H1 (cell line): ENCODE measurements around the gene RRAD. TPM values are rescaled to one million over a fixed set of nuclear protein-coding genes. Genes with fewer than 3 reads are reported as not detected.

ENCODE experiments used
- CTCF ChIA-PET: fragments of 300-600 bp; sonication (Branson Sonifier 250); formaldehyde crosslinking; loops from one replicate; lab custom pipeline; 2021; ENCODE audit not compliant: partially characterized antibody; lab: Charles Lee
- POLR2A ChIA-PET: fragments of 300-600 bp; sonication (Branson Sonifier 250); formaldehyde crosslinking; loops from one replicate; lab custom pipeline; 2021; ENCODE audit warnings: inconsistent platforms; ENCODE audit not compliant: partially characterized antibody; lab: Charles Lee
- DNase-seq, 2 experiments: peaks; one replicate each; pipeline versions ENCODE4 v3.0.0 to v3.0.0-alpha.2; 2010 to 2022; ENCODE audit warnings: low spot score in 2 of 2, low read depth in 1 of 2, mixed read lengths in 1 of 2
- FAIRE-seq: peaks from 2 replicates; lab custom pipeline; 2011; peaks lifted over from hg19 to GRCh38; lab: Jason Lieb, UNC
- H2AFZ ChIP-seq: 2 replicates; pipeline ENCODE4 v1.8.1; 2012; ENCODE audit warnings: low read length, inconsistent platforms
- H2AK5ac ChIP-seq: 2 replicates; pipeline ENCODE4 v1.6.1; 2013; ENCODE audit warnings: low read depth, low read length
- H2BK120ac ChIP-seq: replicated peaks from 2 replicates; pipeline ENCODE3; 2013; ENCODE audit warnings: low read depth, low read length, inconsistent platforms
- H2BK12ac ChIP-seq: 2 replicates; pipeline ENCODE4 v1.6.1; 2013; ENCODE audit warnings: low read depth, low read length
- H2BK15ac ChIP-seq: 2 replicates; pipeline ENCODE4 v1.6.1; 2013; ENCODE audit warnings: low read length
- H2BK20ac ChIP-seq: 2 replicates; pipeline ENCODE4 v1.6.1; 2013; ENCODE audit warnings: low read length
- H2BK5ac ChIP-seq: 2 replicates; pipeline ENCODE4 v1.6.1; 2013; ENCODE audit warnings: low read depth, low read length
- H3K14ac ChIP-seq: 2 replicates; pipeline ENCODE4 v1.6.1; 2013; ENCODE audit warnings: inconsistent platforms; ENCODE audit not compliant: insufficient read length
- H3K18ac ChIP-seq: 2 replicates; pipeline ENCODE4 v1.6.1; 2013; ENCODE audit warnings: low read length; ENCODE audit errors: extremely low read depth
- H3K23ac ChIP-seq: 2 replicates; pipeline ENCODE4 v1.6.1; 2013; ENCODE audit warnings: inconsistent platforms; ENCODE audit not compliant: insufficient read length
- H3K23me2 ChIP-seq: 2 replicates; pipeline ENCODE4 v1.6.1; 2013; ENCODE audit warnings: low read depth, low read length
- H3K27ac ChIP-seq: 2 replicates; pipeline ENCODE4 v1.6.1; 2011; ENCODE audit warnings: low read depth, low read length, inconsistent platforms
- H3K27me3 ChIP-seq, 4 experiments: replicated peaks in 1 of 4; 1 replicate in 1 of 4; 2 replicates in 3 of 4; pipeline versions ENCODE4 v1.6.1 to v1.8.1; 2011 to 2013; ENCODE audit warnings: low read length in 3 of 4, mild to moderate bottlenecking in 3 of 4, inconsistent platforms in 2 of 4, mixed read lengths in 2 of 4, moderate library complexity in 1 of 4; ENCODE audit not compliant: control insufficient read depth in 3 of 4, insufficient read depth in 3 of 4; ENCODE audit errors: extremely low read depth in 1 of 4
- H3K36me3 ChIP-seq, 4 experiments: 2 replicates each; pipeline versions ENCODE4 v1.6.1 to v1.8.1; 2011 to 2013; ENCODE audit warnings: mild to moderate bottlenecking in 4 of 4, low read length in 3 of 4, moderate library complexity in 2 of 4, control low read depth in 1 of 4, inconsistent platforms in 1 of 4; ENCODE audit not compliant: insufficient read depth in 4 of 4, control insufficient read depth in 2 of 4
- H3K4ac ChIP-seq: replicated peaks from 2 replicates; pipeline ENCODE3; 2013; ENCODE audit warnings: low read length, low read depth, mixed read lengths, inconsistent platforms; ENCODE audit not compliant: insufficient read length
- H3K4me1 ChIP-seq, 4 experiments: replicated peaks in 1 of 4; 1 replicate in 1 of 4; 2 replicates in 3 of 4; pipeline versions ENCODE4 v1.6.1 to v1.8.1; 2011 to 2013; ENCODE audit warnings: low read length in 3 of 4, inconsistent platforms in 2 of 4, mixed read lengths in 1 of 4; ENCODE audit not compliant: insufficient read depth in 4 of 4, control insufficient read depth in 3 of 4
- H3K4me2 ChIP-seq, 2 experiments: 2 replicates each; pipeline versions ENCODE4 v1.6.1 to v1.8.1; 2011 to 2013; ENCODE audit warnings: low read depth in 2 of 2, low read length in 2 of 2, control low read depth in 1 of 2, inconsistent platforms in 1 of 2, mild to moderate bottlenecking in 1 of 2; ENCODE audit not compliant: insufficient read depth in 1 of 2
- H3K4me3 ChIP-seq, 4 experiments: fragments of 200-600, 300-600 bp in 1 of 4; sonication (generic), shearing (Covaris generic), sonication (Bioruptor Twin) in 1 of 4; 2 replicates each; pipeline versions ENCODE4 v1.5.1 to v1.8.1; 2011 to 2016; ENCODE audit warnings: low read length in 4 of 4, low read depth in 3 of 4, control low read depth in 2 of 4, inconsistent platforms in 2 of 4, mild to moderate bottlenecking in 2 of 4, mixed read lengths in 1 of 4, moderate library complexity in 1 of 4; ENCODE audit not compliant: insufficient read depth in 2 of 4; ENCODE audit errors: extremely low read depth in 1 of 4
- H3K56ac ChIP-seq: replicated peaks from 2 replicates; pipeline ENCODE3; 2013; ENCODE audit warnings: low read depth, mild to moderate bottlenecking, mixed read lengths, low read length, inconsistent platforms; ENCODE audit not compliant: insufficient read length
- H3K79me1 ChIP-seq: 2 replicates; pipeline ENCODE4 v1.6.1; 2013; ENCODE audit warnings: low read depth, low read length, control low read depth
- H3K79me2 ChIP-seq, 2 experiments: 2 replicates each; pipeline versions ENCODE4 v1.6.1 to v1.8.1; 2012 to 2013; ENCODE audit warnings: low read length in 2 of 2, mild to moderate bottlenecking in 2 of 2, inconsistent platforms in 1 of 2; ENCODE audit not compliant: insufficient read depth in 2 of 2, control insufficient read depth in 1 of 2
- H3K9ac ChIP-seq, 4 experiments: replicated peaks in 1 of 4; 1 replicate in 1 of 4; 2 replicates in 3 of 4; pipeline versions ENCODE4 v1.6.1 to v1.8.1; 2011 to 2013; ENCODE audit warnings: low read depth in 3 of 4, low read length in 3 of 4, control low read depth in 2 of 4, mild to moderate bottlenecking in 2 of 4, moderate library complexity in 2 of 4, inconsistent platforms in 1 of 4; ENCODE audit errors: extremely low read depth in 1 of 4
- H3K9me3 ChIP-seq, 2 experiments: 2 replicates each; pipeline versions ENCODE4 v1.6.1 to v1.8.1; 2012 to 2013; ENCODE audit warnings: mild to moderate bottlenecking in 2 of 2, moderate library complexity in 2 of 2, control low read depth in 1 of 2, inconsistent platforms in 1 of 2, low read depth in 1 of 2, low read length in 1 of 2, mixed read lengths in 1 of 2; ENCODE audit not compliant: insufficient read depth in 2 of 2
- H4K20me1 ChIP-seq, 2 experiments: replicated peaks in 1 of 2; 2 replicates each; pipeline versions ENCODE3 to v1.8.1; 2011 to 2013; ENCODE audit warnings: inconsistent platforms in 2 of 2, low read length in 2 of 2, mild to moderate bottlenecking in 1 of 2; ENCODE audit not compliant: insufficient read depth in 2 of 2, control insufficient read depth in 1 of 2
- H4K5ac ChIP-seq: 2 replicates; pipeline ENCODE4 v1.6.1; 2013; ENCODE audit warnings: low read length, low read depth, mixed read lengths, inconsistent platforms; ENCODE audit not compliant: insufficient read length
- H4K8ac ChIP-seq: 2 replicates; pipeline ENCODE4 v1.8.0; 2013; ENCODE audit warnings: mild to moderate bottlenecking, moderate library complexity, low read length, inconsistent platforms; ENCODE audit not compliant: insufficient read depth; ENCODE audit errors: extremely low read depth
- H4K91ac ChIP-seq: replicated peaks from 2 replicates; pipeline ENCODE3; 2013; ENCODE audit warnings: low read length, mixed read lengths, inconsistent platforms; ENCODE audit not compliant: insufficient read length
- ASH2L ChIP-seq: fragments of 200-600, 300-600 bp; sonication (generic); IDR thresholded peaks from one replicate; pipeline ENCODE4 v1.7.1; 2017; ENCODE audit warnings: low read length
- BRCA1 ChIP-seq: IDR thresholded peaks from 2 replicates; pipeline ENCODE4 v1.6.1; 2012; ENCODE audit warnings: low read depth, low read length, improper control_type of control experiment
- CHD1 ChIP-seq: IDR thresholded peaks from 2 replicates; pipeline ENCODE4 v1.6.1; 2012; ENCODE audit warnings: low read depth, low read length, improper control_type of control experiment
- CHD2 ChIP-seq: IDR thresholded peaks from 2 replicates; pipeline ENCODE4 v1.6.1; 2012; ENCODE audit warnings: low read length, improper control_type of control experiment
- KDM4A ChIP-seq: IDR thresholded peaks from one replicate; pipeline ENCODE4 v1.7.1; 2012; ENCODE audit warnings: low read depth, mild to moderate bottlenecking, moderate library complexity, low read length, inconsistent platforms; ENCODE audit not compliant: severe bottlenecking
- PHF8 ChIP-seq: fragments of 200-600 bp; sonication (generic); conservative IDR thresholded peaks from 2 replicates; pipeline ENCODE4 v1.7.1; 2012; ENCODE audit warnings: low read depth, mild to moderate bottlenecking, inconsistent platforms, low read length, moderate library complexity
- POLR2AphosphoS5 ChIP-seq: IDR thresholded peaks from 2 replicates; pipeline ENCODE4 v1.6.1; 2011; ENCODE audit warnings: low read depth, low read length
- RXRA ChIP-seq: IDR thresholded peaks from 2 replicates; pipeline ENCODE4 v1.6.1; 2011; ENCODE audit warnings: low read depth, mild to moderate bottlenecking, low read length, moderate library complexity; ENCODE audit not compliant: insufficient read depth
- SIN3A ChIP-seq, 2 experiments: IDR thresholded peaks in 1 of 2; conservative IDR thresholded peaks in 1 of 2; 2 replicates each; pipeline ENCODE4 v1.6.1; 2011 to 2012; ENCODE audit warnings: low read length in 2 of 2, improper control_type of control experiment in 1 of 2, low read depth in 1 of 2, mild to moderate bottlenecking in 1 of 2
- SUZ12 ChIP-seq: fragments of 200-600 bp; sonication (generic); IDR thresholded peaks from 2 replicates; pipeline ENCODE4 v1.6.1; 2012; ENCODE audit warnings: mild to moderate bottlenecking, inconsistent platforms, low read length, moderate library complexity, mixed read lengths
- WGBS, 2 experiments: shearing (Covaris generic) in 1 of 2; methylation state at CpG; one replicate each; pipeline versions ENCODE4 v1.1.6 to v1.1.7; 2013 to 2015; ENCODE audit warnings: low lambda C conversion rate in 2 of 2, mixed read lengths in 2 of 2, inconsistent platforms in 1 of 2, low coverage in 1 of 2, missing lambda C conversion rate in 1 of 2; ENCODE audit not compliant: insufficient replicate concordance in 2 of 2, insufficient coverage in 1 of 2, insufficient read length in 1 of 2; ENCODE audit errors: extremely low coverage in 1 of 2, missing lambda C conversion rate in 1 of 2; 5-methylcytosine and 5-hydroxymethylcytosine counted together
- polyA plus RNA-seq, 7 experiments: library from polyadenylated mRNA; depleted of rRNA in 3 of 7; stranded (reverse) in 5 of 7; unstranded in 2 of 7; fragments of >200 nt in 5 of 7; fragments of 200-250 nt in 2 of 7; gene quantifications; 1 replicate in 5 of 7; 2 replicates in 1 of 7; 4 replicates in 1 of 7; pipeline versions ENCODE4 v1.2.1 to v1.2.3, GENCODE V29; 2011 to 2013; ENCODE audit warnings: missing spikeins in 2 of 7, mixed read lengths in 2 of 7
- total RNA-seq: library from RNA; stranded (reverse); fragmentation: NEBNext Ultra II Directional; extraction: Animal tissue kit (Norgen Biotek cat#: 25700); gene quantifications from 2 replicates; pipeline ENCODE4 v1.2.1, GENCODE V29; 2021
- TF ChIP-seq, protein P1 (sequence below): IDR thresholded peaks from 2 replicates; pipeline ENCODE4 v1.6.1; 2011; ENCODE audit warnings: low read depth, mild to moderate bottlenecking, low read length; ENCODE audit not compliant: insufficient read depth

The RRAD gene
- total and polyA plus RNA-seq, 2 of the 8 experiments (the other 6 are each of a cell fraction or from before 2014, with no cell fraction given): 0.17 TPM; not detected in 1

GRCh38 chr16:66886321-66886720, 39.0 kb downstream of the RRAD start:
- Histone ChIP-seq H2BK15ac (no peak overlapping the region), H3K27me3 (no peaks in the 10 kb centered on the region), H4K5ac (no peak overlapping the region), H3K9me3 (no peaks in the 10 kb centered on the region), H3K79me1 (peaks cover 12% of the 10 kb centered on the region), H2AFZ (no peak overlapping the region), H2BK20ac (no peak overlapping the region), H3K14ac (no peak overlapping the region), H3K9ac (no peak overlapping the region), H2BK5ac (no peak overlapping the region), H3K23ac (no peak overlapping the region), H2BK12ac (no peak overlapping the region), H3K4ac (no peak overlapping the region), H2BK120ac (no peak overlapping the region), H3K79me2 (peaks cover 0 to 27% of the 10 kb centered on the region in 2 experiments; a peak in 3 of 4 replicates), H3K56ac (no peak overlapping the region), H3K4me2 (no peak overlapping the region), H4K8ac (no peak overlapping the region), H3K36me3 (peaks cover 10 to 34% (median 22%) of the 10 kb centered on the region in 4 experiments), H4K91ac (no peak overlapping the region), H3K4me3 (no peak overlapping the region), H3K18ac (no peak overlapping the region), H3K27ac (no peak overlapping the region), H3K23me2 (no peaks in the 10 kb centered on the region; the same call in 1 of the 2 replicates), H2AK5ac (no peak overlapping the region), H4K20me1 (peaks cover 7 to 19% of the 10 kb centered on the region in 2 experiments), H3K4me1 (peaks cover 0 to 5% (median under 1%) of the 10 kb centered on the region in 4 experiments; a peak in 1 of 7 replicates)
- FAIRE-seq: no peak
- whole genome bisulfite sequencing, 2 experiments: 94% methylated on average over 2 of the region's 2 CpGs; no CpG with 5 or more reads in 1 of the 2 experiments
- DNase-seq: no peak
- TF ChIP-seq SIN3A (conservative IDR thresholded peaks at IDR 0.05 in 1 of 2, IDR thresholded peaks at IDR 0.05 in 1 of 2; ENCODE audit: low read depth in 1 of 2, low read length in 2 of 2) (no peak), ASH2L (no peak), CHD2 (no peak), BRCA1 (no peak), POLR2AphosphoS5 (no peak), KDM4A (no peak), CHD1 (no peak), SUZ12 (no peak), PHF8 (no peak), RXRA (no peak)
- TF ChIP-seq, protein P1, sequence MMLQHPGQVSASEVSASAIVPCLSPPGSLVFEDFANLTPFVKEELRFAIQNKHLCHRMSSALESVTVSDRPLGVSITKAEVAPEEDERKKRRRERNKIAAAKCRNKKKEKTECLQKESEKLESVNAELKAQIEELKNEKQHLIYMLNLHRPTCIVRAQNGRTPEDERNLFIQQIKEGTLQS: no peak
- ChIA-PET CTCF (interaction anchor here (1.3 to 42.0 kb wide), 3 partner anchors 9 to 29 kb away, joined by 4 to 1009 read pairs (median 4); partner anchors contain the start of genes CDH16 and RRAD), POLR2A (interaction anchor here (1.2 to 1.5 kb wide), 2 partner anchors 9 to 21 kb away, joined by 3 to 4 read pairs; no protein-coding TSS in a partner anchor)
